Endodermal cell (in vitro differentiated cells): ENCODE measurements around the gene SLC24A3. TPM values are rescaled to one million over a fixed set of nuclear protein-coding genes. Genes with fewer than 3 reads are reported as not detected.

Experiments used
- DNase-seq: peaks from one replicate; pipeline ENCODE4 v3.0.0-alpha.2; 2017
- H3K27ac ChIP-seq: 2 replicates; pipeline ENCODE4 v1.5.1; 2013; ENCODE audit warnings: mild to moderate bottlenecking, low read depth, low read length, moderate library complexity
- H3K27me3 ChIP-seq: 2 replicates; pipeline ENCODE4 v1.6.1; 2013; ENCODE audit warnings: mild to moderate bottlenecking, low read length, moderate library complexity; ENCODE audit not compliant: insufficient read depth, control insufficient read depth, poor library complexity, severe bottlenecking
- H3K36me3 ChIP-seq: 2 replicates; pipeline ENCODE4 v1.7.0; 2013; ENCODE audit warnings: mild to moderate bottlenecking, low read length, moderate library complexity; ENCODE audit not compliant: control insufficient read depth, insufficient read depth
- H3K4me1 ChIP-seq: one replicate; pipeline ENCODE4 v1.7.0; 2013; ENCODE audit warnings: low read length; ENCODE audit not compliant: control insufficient read depth, insufficient read depth
- H3K4me3 ChIP-seq: 2 replicates; pipeline ENCODE4 v1.5.1; 2013; ENCODE audit warnings: mild to moderate bottlenecking, low read length, moderate library complexity
- H3K9ac ChIP-seq: 2 replicates; pipeline ENCODE4 v1.6.1; 2013; ENCODE audit warnings: mild to moderate bottlenecking, low read length, moderate library complexity; ENCODE audit not compliant: poor library complexity, severe bottlenecking; ENCODE audit errors: extremely low read depth
- H3K9me3 ChIP-seq: 2 replicates; pipeline ENCODE4 v1.6.1; 2013; ENCODE audit warnings: mild to moderate bottlenecking, low read length, moderate library complexity; ENCODE audit not compliant: control insufficient read depth
- H3K27ac Mint-ChIP-seq: 2 replicates; pipeline ENCODE4 v1.8.0; 2020; ENCODE audit warnings: mixed read lengths
- H3K27me3 Mint-ChIP-seq: 2 replicates; pipeline ENCODE4 v1.8.0; 2021; ENCODE audit warnings: mild to moderate bottlenecking, mixed read lengths; ENCODE audit not compliant: insufficient read depth
- H3K36me3 Mint-ChIP-seq: 2 replicates; pipeline ENCODE4 v1.8.0; 2020; ENCODE audit warnings: low read depth, mixed read lengths
- H3K4me1 Mint-ChIP-seq: 2 replicates; pipeline ENCODE4 v1.8.0; 2020; ENCODE audit warnings: mixed read lengths
- H3K4me3 Mint-ChIP-seq: 2 replicates; pipeline ENCODE4 v1.8.0; 2020; ENCODE audit warnings: mild to moderate bottlenecking, moderate library complexity, mixed read lengths
- H3K9me3 Mint-ChIP-seq: 2 replicates; pipeline ENCODE4 v1.8.0; 2020; ENCODE audit warnings: mild to moderate bottlenecking, mixed read lengths
- CTCF ChIP-seq: fragments of 200-600 bp; sonication (generic); conservative IDR thresholded peaks from 2 replicates; pipeline ENCODE4 v1.5.0; 2021; ENCODE audit warnings: antibody characterized with exemption, mild to moderate bottlenecking
- WGBS, 2 experiments: methylation state at CpG; one replicate each; pipeline versions ENCODE4 v1.1.5 to v1.1.7; 2013; ENCODE audit warnings: missing lambda C conversion rate in 2 of 2, mixed read lengths in 1 of 2; ENCODE audit not compliant: insufficient coverage in 1 of 2, insufficient read length in 1 of 2; 5-methylcytosine and 5-hydroxymethylcytosine counted together
- total RNA-seq, 2 donors: library from RNA; stranded (reverse); fragmentation: NEBNext Ultra II Directional in 1 of 2; extraction: Animal tissue kit (Norgen Biotek cat#: 25700) in 1 of 2; gene quantifications; 2 replicates in 1 of 2; 3 replicates in 1 of 2; pipeline ENCODE4 v1.2.1, GENCODE V29; 2021

Gene SLC24A3
- total RNA-seq, 2 donors from 2014 or later, result 1.5 to 1.8 TPM

- DNase-seq, result peak; percentile 89
- Mint-ChIP-seq H3K9me3 (no peaks in the 10 kb centered on the region), H3K27ac (peak overlapping the region; percentile 90), H3K36me3 (peaks cover 3% of the 10 kb centered on the region), H3K27me3 (peaks cover 30% of the 10 kb centered on the region), H3K4me3 (peak overlapping the region; percentile 96), H3K4me1 (peaks cover 19% of the 10 kb centered on the region)
- H3K27ac ChIP-seq, result peak overlapping the region; percentile 91
- H3K9ac ChIP-seq, result peak overlapping the region; percentile 86
- no peaks in the 10 kb centered on the region for H3K36me3 ChIP-seq
- no peaks in the 10 kb centered on the region for H3K27me3 ChIP-seq
- 2% methylated on average over 25 to 54 of the region's 54 CpGs for WGBS, 2 experiments
- H3K9me3 ChIP-seq, result no peaks in the 10 kb centered on the region
- peak overlapping the region; percentile 85 for H3K4me3 ChIP-seq
- peaks cover 4% of the 10 kb centered on the region for H3K4me1 ChIP-seq
- TF ChIP-seq CTCF, result no peak
These were observed 546.3 kb downstream of the SLC24A3 start for GRCh38 chr20:19758501-19759331.

GRCh38 chr20:19760371-19760721 is 547.9 kb downstream of the SLC24A3 start:
- H3K4me1 Mint-ChIP-seq, result peaks cover 18% of the 10 kb centered on the region
- 99 to 100% methylated on average over 1 to 3 of the region's 3 CpGs for WGBS, 2 experiments
- Histone ChIP-seq H3K27ac (no peak overlapping the region), H3K4me3 (no peak overlapping the region), H3K4me1 (peaks cover 4% of the 10 kb centered on the region), H3K9ac (no peak overlapping the region), H3K27me3 (no peaks in the 10 kb centered on the region), H3K9me3 (no peaks in the 10 kb centered on the region), H3K36me3 (no peaks in the 10 kb centered on the region)
- peaks cover 3% of the 10 kb centered on the region for H3K36me3 Mint-ChIP-seq
- peaks cover 27% of the 10 kb centered on the region for H3K27me3 Mint-ChIP-seq
- no peaks in the 10 kb centered on the region for H3K9me3 Mint-ChIP-seq
- TF ChIP-seq CTCF, result no peak
- H3K27ac Mint-ChIP-seq, result no peak overlapping the region
- DNase-seq, result no peak
- H3K4me3 Mint-ChIP-seq, result no peak overlapping the region

GRCh38 chr20:19761326-19761725 is 548.9 kb downstream of the SLC24A3 start:
- DNase-seq, result no peak
- Mint-ChIP-seq H3K27ac (no peak overlapping the region), H3K36me3 (peaks cover 3% of the 10 kb centered on the region), H3K4me1 (peaks cover 14% of the 10 kb centered on the region), H3K27me3 (peaks cover 23% of the 10 kb centered on the region), H3K9me3 (no peaks in the 10 kb centered on the region), H3K4me3 (no peak overlapping the region)
- no peak overlapping the region for H3K4me3 ChIP-seq
- H3K9ac ChIP-seq, result no peak overlapping the region
- no peak for TF ChIP-seq CTCF
- H3K36me3 ChIP-seq, result no peaks in the 10 kb centered on the region
- H3K9me3 ChIP-seq, result no peaks in the 10 kb centered on the region
- peaks cover 4% of the 10 kb centered on the region for H3K4me1 ChIP-seq
- no peak overlapping the region for H3K27ac ChIP-seq
- no peaks in the 10 kb centered on the region for H3K27me3 ChIP-seq
